LNCAP (cell line): ENCODE results near the gene STRN4.

ENCODE experiments used
- TF ChIP-seq, protein P1 (sequence below): fragments of 450-650 bp; IDR thresholded peaks from 2 replicates; pipeline ENCODE4 v1.5.1; 2017; ENCODE audit warnings: mild to moderate bottlenecking

The STRN4 gene

GRCh38 chr19:46724468-46724867, 21.8 kb downstream of the STRN4 start:
- TF ChIP-seq, protein P1, sequence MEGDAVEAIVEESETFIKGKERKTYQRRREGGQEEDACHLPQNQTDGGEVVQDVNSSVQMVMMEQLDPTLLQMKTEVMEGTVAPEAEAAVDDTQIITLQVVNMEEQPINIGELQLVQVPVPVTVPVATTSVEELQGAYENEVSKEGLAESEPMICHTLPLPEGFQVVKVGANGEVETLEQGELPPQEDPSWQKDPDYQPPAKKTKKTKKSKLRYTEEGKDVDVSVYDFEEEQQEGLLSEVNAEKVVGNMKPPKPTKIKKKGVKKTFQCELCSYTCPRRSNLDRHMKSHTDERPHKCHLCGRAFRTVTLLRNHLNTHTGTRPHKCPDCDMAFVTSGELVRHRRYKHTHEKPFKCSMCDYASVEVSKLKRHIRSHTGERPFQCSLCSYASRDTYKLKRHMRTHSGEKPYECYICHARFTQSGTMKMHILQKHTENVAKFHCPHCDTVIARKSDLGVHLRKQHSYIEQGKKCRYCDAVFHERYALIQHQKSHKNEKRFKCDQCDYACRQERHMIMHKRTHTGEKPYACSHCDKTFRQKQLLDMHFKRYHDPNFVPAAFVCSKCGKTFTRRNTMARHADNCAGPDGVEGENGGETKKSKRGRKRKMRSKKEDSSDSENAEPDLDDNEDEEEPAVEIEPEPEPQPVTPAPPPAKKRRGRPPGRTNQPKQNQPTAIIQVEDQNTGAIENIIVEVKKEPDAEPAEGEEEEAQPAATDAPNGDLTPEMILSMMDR, result no peak

DNA sequence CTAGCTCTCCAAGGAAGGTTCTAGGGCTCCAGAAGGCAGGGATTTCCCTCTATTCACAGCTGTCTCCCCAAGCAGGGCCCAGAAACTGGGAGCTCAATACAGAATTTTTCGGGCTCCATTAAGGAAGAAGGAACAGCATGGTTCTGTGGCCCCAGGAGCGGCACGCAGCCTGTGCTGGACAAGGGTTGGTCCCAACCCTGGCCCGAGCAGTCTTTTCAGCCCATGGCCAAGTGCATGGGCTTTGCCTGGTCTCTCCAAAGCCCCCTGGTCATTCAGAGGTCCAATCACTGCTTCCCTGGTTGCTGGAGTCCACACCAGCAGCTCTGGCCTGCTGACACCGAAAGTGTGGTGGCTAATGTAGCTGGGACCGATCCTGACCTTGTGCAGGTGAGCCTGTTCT, 22.8 kb downstream of the STRN4 start:
- TF ChIP-seq, protein P1, result no peak

GRCh38 chr19:46723023-46723461, 23.2 kb downstream of the STRN4 start:
- TF ChIP-seq, protein P1, result no peak

- TF ChIP-seq, protein P1, result no peak
Measured at GRCh38 chr19:46722421-46723022, 23.7 kb downstream of the STRN4 start.

- TF ChIP-seq, protein P1, result no peak
Measured at GRCh38 chr19:46722004-46722380, 24.3 kb downstream of the STRN4 start.

- TF ChIP-seq, protein P1, result no peak
Measured at GRCh38 chr19:46721269-46722003, 24.8 kb downstream of the STRN4 start.

DNA sequence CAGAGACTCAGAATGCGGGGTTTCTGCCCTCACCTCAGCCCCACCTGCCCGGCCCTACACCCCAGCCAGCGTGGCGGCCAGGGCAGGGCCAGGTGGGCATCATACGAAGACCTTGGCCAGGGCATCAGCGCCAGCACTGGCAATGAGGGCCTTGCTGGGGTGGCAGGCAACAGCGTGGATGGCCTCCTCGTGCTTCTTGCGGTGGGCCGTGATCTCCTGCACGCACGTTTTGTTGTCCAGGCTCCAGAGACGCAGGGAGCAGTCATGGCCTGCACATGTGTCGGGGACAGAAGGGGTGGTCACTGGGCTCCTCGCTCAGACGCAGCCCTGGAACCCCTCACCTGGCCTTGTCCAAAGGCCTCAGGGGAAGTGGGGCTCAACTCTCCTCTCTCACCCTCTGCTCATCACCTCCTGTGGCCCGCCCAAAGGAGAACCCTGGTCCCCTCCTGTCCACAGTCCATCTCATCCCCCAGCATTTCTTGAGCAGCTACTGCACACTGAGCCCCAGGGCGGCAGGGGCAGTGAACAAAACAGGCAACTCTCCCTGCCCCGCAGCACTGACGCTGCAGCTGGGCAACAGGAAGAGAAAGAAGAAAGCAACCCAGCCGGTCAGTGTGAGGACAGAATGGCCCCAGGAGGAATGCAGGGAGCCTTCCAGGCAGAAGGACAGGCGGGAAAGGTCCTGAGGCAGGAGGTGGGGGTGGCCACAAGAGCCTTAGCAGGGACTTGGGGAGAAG, 25.6 kb downstream of the STRN4 start:
- TF ChIP-seq, protein P1, result no peak
